ENCODE data around the gene SPI1.
A peak's percentile ranks its signal among the peaks of the same experiment; 100 is the strongest.

The SPI1 gene

DNA sequence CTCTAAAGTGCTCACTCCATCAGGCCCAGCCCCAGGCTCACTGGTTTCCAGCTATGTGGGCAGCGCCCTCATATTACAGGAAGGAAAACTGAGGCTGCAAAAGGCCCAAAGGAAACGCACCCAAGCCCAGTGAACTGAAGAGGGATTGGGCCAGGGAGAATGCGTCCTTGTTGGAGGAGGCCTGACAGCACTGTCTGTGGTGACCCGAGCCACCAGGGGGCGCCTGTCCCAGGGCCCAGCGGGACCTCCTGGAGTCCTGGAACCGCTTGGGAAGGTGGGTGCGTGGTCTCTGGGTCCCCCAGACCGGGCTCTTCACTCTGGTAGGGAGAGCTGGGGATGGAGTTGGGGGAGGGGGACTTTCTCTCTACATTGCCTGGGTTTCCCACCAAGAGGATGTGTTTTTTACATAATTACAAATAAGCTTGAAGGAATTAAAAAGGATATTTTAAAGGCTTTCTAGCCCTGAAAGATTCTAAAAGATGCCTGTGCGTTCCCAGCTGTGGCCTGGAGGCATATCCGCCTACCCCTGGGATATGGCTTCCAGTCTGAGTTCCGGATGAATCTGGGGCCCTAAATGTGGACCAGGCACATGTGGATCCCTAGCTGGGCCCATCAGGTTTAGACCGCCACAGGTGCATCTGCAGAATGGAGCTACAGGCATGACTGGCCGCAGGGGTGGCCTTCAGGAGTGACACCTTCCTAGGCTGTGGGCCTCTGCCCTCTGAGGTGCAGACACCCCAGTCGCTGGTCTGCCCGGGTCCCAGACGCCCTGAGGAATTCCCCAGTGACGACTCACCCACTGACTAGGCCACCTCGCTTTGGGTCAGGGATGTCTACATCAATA lies 4.2 kb downstream of the SPI1 start:
- WGBS, result 39% methylated on average over 18 of the region's 19 CpGs
- Histone ChIP-seq H3K14ac (ENCODE audit: low read length in 2 of 2) (no peak overlapping the region), H2AK5ac (ENCODE audit: low read length, severe bottlenecking) (no peak overlapping the region), H4K8ac (ENCODE audit: low read length) (peak overlapping the region; percentile 92), H3K36me3 (ENCODE audit: control insufficient read depth in 1 of 2, insufficient read depth in 2 of 2, low read depth in 1 of 2, low read length in 2 of 2) (no peaks in the 10 kb centered on the region), H3K18ac (ENCODE audit: low read depth in 1 of 2, low read length in 2 of 2) (no peak overlapping the region), H3K27ac (ENCODE audit: low read length, poor library complexity, severe bottlenecking) (no peak overlapping the region), H3K9ac (ENCODE audit: low read length) (no peak overlapping the region), H2BK120ac (ENCODE audit: low read depth, low read length) (no peak overlapping the region), H2BK5ac (ENCODE audit: low read depth, low read length, poor library complexity, severe bottlenecking) (no peak overlapping the region), H3K4me1 (ENCODE audit: control insufficient read depth, insufficient read depth, low read depth, low read length) (peaks cover 23% of the 10 kb centered on the region), H3K79me1 (replicated peaks; ENCODE audit: low read length, poor library complexity, severe bottlenecking) (no peaks in the 10 kb centered on the region), H3K9me3 (ENCODE audit: control insufficient read depth, low read length) (no peaks in the 10 kb centered on the region), H2AFZ (ENCODE audit: low read depth, low read length) (no peak overlapping the region), H2BK12ac (ENCODE audit: low read length in 2 of 2) (no peak overlapping the region), H3K4ac (ENCODE audit: low read depth in 1 of 2, low read length in 2 of 2) (no peak overlapping the region), H3K4me3 (ENCODE audit: insufficient read depth in 1 of 2, low read depth in 1 of 2, low read length in 2 of 2) (no peak overlapping the region), H2BK15ac (ENCODE audit: low read depth, poor library complexity, severe bottlenecking) (no peak overlapping the region), H3K4me2 (ENCODE audit: low read length, poor library complexity, severe bottlenecking) (no peak overlapping the region), H3K27me3 (ENCODE audit: control insufficient read depth in 1 of 2, insufficient read depth in 1 of 2, low read length in 2 of 2) (peaks cover 0 to 5% of the 10 kb centered on the region in 2 experiments), H3K23ac (ENCODE audit: low read length in 2 of 2) (no peak overlapping the region), H4K91ac (ENCODE audit: low read length) (no peak overlapping the region)
- DNase-seq, result peak; percentile 77

DNA sequence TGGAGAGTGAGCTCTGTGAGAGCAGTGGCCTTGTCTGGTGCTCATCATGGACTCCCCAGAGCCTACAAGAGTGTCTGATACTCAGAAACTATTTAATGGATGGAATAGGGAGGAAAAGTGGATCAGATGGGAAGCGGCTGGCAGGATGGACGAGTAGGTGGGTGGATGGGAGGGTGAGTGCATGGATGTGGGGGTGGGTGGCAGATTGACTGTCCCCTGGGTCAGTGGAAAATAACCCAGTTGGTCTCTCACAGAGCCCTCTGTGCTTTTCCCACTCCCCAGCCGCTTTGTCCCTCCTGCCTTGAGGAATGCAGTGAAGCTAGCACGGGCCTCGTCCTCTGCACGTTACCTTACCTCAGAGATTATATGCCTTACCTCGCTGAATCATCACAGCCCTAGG lies 5.9 kb downstream of the SPI1 start:
- no peaks in the 10 kb centered on the region for H3K36me3 ChIP-seq (ENCODE audit: control insufficient read depth in 1 of 2, insufficient read depth in 2 of 2, low read depth in 1 of 2, low read length in 2 of 2)
- WGBS, result 84% methylated on average over 6 of the region's 7 CpGs
- no peak overlapping the region for H3K4me2 ChIP-seq (ENCODE audit: low read length, poor library complexity, severe bottlenecking)

DNA sequence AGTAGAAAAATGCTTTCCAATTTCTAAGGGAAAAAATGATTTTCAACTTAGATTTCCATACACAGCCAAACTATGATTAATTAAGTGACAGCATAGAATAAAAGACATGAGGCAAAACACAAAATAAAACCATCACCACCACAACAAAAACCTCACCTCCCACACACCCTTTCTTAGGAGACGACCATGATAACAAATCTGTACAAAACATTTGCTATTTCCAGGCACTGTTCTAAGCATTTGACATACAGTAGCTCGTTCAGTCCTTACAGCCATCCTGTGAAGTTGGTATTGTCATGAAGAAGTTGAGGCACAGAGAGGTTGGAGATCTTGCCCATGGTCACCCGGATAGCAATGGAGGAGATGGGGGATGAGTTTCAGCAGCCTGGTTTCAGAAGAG lies 8.7 kb downstream of the SPI1 start:
- Histone ChIP-seq H3K79me1 (replicated peaks; ENCODE audit: low read length, poor library complexity, severe bottlenecking) (no peaks in the 10 kb centered on the region), H2BK120ac (ENCODE audit: low read depth, low read length) (no peak overlapping the region), H3K27ac (ENCODE audit: low read length, poor library complexity, severe bottlenecking) (no peak overlapping the region), H4K8ac (ENCODE audit: low read length) (no peak overlapping the region), H3K9ac (ENCODE audit: low read length) (peak overlapping the region; percentile 63), H4K91ac (ENCODE audit: low read length) (no peak overlapping the region), H3K27me3 (ENCODE audit: control insufficient read depth in 1 of 2, insufficient read depth in 1 of 2, low read length in 2 of 2) (peaks cover 7% of the 10 kb centered on the region in 2 experiments), H3K4me3 (ENCODE audit: insufficient read depth in 1 of 2, low read depth in 1 of 2, low read length in 2 of 2) (no peak overlapping the region), H3K36me3 (ENCODE audit: control insufficient read depth in 1 of 2, insufficient read depth in 2 of 2, low read depth in 1 of 2, low read length in 2 of 2) (no peaks in the 10 kb centered on the region), H3K4ac (ENCODE audit: low read depth in 1 of 2, low read length in 2 of 2) (no peak overlapping the region), H2AK5ac (ENCODE audit: low read length, severe bottlenecking) (no peak overlapping the region), H2BK12ac (ENCODE audit: low read length in 2 of 2) (no peak overlapping the region), H2BK5ac (ENCODE audit: low read depth, low read length, poor library complexity, severe bottlenecking) (no peak overlapping the region), H3K4me1 (ENCODE audit: control insufficient read depth, insufficient read depth, low read depth, low read length) (peaks cover 6% of the 10 kb centered on the region), H3K4me2 (ENCODE audit: low read length, poor library complexity, severe bottlenecking) (no peak overlapping the region), H2BK15ac (ENCODE audit: low read depth, poor library complexity, severe bottlenecking) (no peak overlapping the region), H3K18ac (ENCODE audit: low read depth in 1 of 2, low read length in 2 of 2) (no peak overlapping the region), H3K14ac (ENCODE audit: low read length in 2 of 2) (no peak overlapping the region), H3K23ac (ENCODE audit: low read length in 2 of 2) (no peak overlapping the region), H2AFZ (ENCODE audit: low read depth, low read length) (no peak overlapping the region), H3K9me3 (ENCODE audit: control insufficient read depth, low read length) (no peaks in the 10 kb centered on the region)
- 66% methylated on average over 3 of the region's 3 CpGs for WGBS
- no peak for DNase-seq

More for the DNA sequence above, 5.9 kb downstream of the SPI1 start:
- no peak overlapping the region for H2BK5ac ChIP-seq (ENCODE audit: low read depth, low read length, poor library complexity, severe bottlenecking)
- no peak overlapping the region for H2BK12ac ChIP-seq (ENCODE audit: low read length in 2 of 2)
- H4K91ac ChIP-seq (ENCODE audit: low read length), result no peak overlapping the region
- no peak overlapping the region for H2BK120ac ChIP-seq (ENCODE audit: low read depth, low read length)
- no peaks in the 10 kb centered on the region for H3K79me1 ChIP-seq (replicated peaks; ENCODE audit: low read length, poor library complexity, severe bottlenecking)
- no peak for DNase-seq
- H3K18ac ChIP-seq (ENCODE audit: low read depth in 1 of 2, low read length in 2 of 2), result no peak overlapping the region
- H3K27me3 ChIP-seq (ENCODE audit: control insufficient read depth in 1 of 2, insufficient read depth in 1 of 2, low read length in 2 of 2), result no peaks in the 10 kb centered on the region
- H3K9ac ChIP-seq (ENCODE audit: low read length), result no peak overlapping the region
- no peak overlapping the region for H3K27ac ChIP-seq (ENCODE audit: low read length, poor library complexity, severe bottlenecking)
- no peak overlapping the region for H2AK5ac ChIP-seq (ENCODE audit: low read length, severe bottlenecking)
- H3K23ac ChIP-seq (ENCODE audit: low read length in 2 of 2), result no peak overlapping the region
- no peaks in the 10 kb centered on the region for H3K9me3 ChIP-seq (ENCODE audit: control insufficient read depth, low read length)
- H2AFZ ChIP-seq (ENCODE audit: low read depth, low read length), result no peak overlapping the region
- no peak overlapping the region for H3K14ac ChIP-seq (ENCODE audit: low read length in 2 of 2)
- no peak overlapping the region for H3K4me3 ChIP-seq (ENCODE audit: insufficient read depth in 1 of 2, low read depth in 1 of 2, low read length in 2 of 2)
- H3K4me1 ChIP-seq (ENCODE audit: control insufficient read depth, insufficient read depth, low read depth, low read length), result peaks cover 23% of the 10 kb centered on the region
- no peak overlapping the region for H4K8ac ChIP-seq (ENCODE audit: low read length)
- no peak overlapping the region for H3K4ac ChIP-seq (ENCODE audit: low read depth in 1 of 2, low read length in 2 of 2)
- no peak overlapping the region for H2BK15ac ChIP-seq (ENCODE audit: low read depth, poor library complexity, severe bottlenecking)

DNA sequence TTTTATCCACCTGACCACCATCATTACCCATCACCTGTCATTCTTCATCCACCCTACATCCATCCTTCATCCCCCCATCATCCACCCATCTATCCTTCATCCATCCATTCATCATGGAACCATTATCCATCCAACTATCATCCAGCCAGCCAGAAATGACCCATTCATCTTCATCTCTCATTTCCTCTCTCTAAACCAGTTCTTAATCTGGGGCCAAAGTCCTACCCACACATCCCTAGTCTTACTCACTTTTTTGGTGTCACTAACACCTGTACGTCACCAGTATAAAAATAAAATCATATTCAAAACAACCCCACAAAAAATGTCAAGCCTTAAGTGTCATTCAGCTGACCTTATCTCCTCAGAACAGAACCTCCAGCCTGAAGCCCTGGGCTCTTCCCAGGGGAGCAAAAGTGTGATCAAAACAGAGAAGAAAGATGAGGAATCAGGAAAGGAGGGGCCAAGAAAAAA lies 12.3 kb downstream of the SPI1 start:
- 68% methylated on average over 1 of the region's 1 CpG for WGBS
- H2AFZ ChIP-seq (ENCODE audit: low read depth, low read length), result no peak overlapping the region

More for the DNA sequence above, 12.3 kb downstream of the SPI1 start:
- H3K4me1 ChIP-seq (ENCODE audit: control insufficient read depth, insufficient read depth, low read depth, low read length), result no peaks in the 10 kb centered on the region
- no peak overlapping the region for H4K91ac ChIP-seq (ENCODE audit: low read length)
- H3K36me3 ChIP-seq (ENCODE audit: control insufficient read depth in 1 of 2, insufficient read depth in 2 of 2, low read depth in 1 of 2, low read length in 2 of 2), result no peaks in the 10 kb centered on the region
- no peak overlapping the region for H2BK12ac ChIP-seq (ENCODE audit: low read length in 2 of 2)
- H4K8ac ChIP-seq (ENCODE audit: low read length), result no peak overlapping the region
- H3K4me2 ChIP-seq (ENCODE audit: low read length, poor library complexity, severe bottlenecking), result no peak overlapping the region
- H2BK120ac ChIP-seq (ENCODE audit: low read depth, low read length), result no peak overlapping the region
- H3K79me1 ChIP-seq (replicated peaks; ENCODE audit: low read length, poor library complexity, severe bottlenecking), result no peaks in the 10 kb centered on the region
- no peak overlapping the region for H3K4me3 ChIP-seq (ENCODE audit: insufficient read depth in 1 of 2, low read depth in 1 of 2, low read length in 2 of 2)
- H2AK5ac ChIP-seq (ENCODE audit: low read length, severe bottlenecking), result no peak overlapping the region
- H3K9me3 ChIP-seq (ENCODE audit: control insufficient read depth, low read length), result no peaks in the 10 kb centered on the region
- H3K9ac ChIP-seq (ENCODE audit: low read length), result no peak overlapping the region
- H3K23ac ChIP-seq (ENCODE audit: low read length in 2 of 2), result no peak overlapping the region
- H3K27ac ChIP-seq (ENCODE audit: low read length, poor library complexity, severe bottlenecking), result no peak overlapping the region
- H3K27me3 ChIP-seq (ENCODE audit: control insufficient read depth in 1 of 2, insufficient read depth in 1 of 2, low read length in 2 of 2), result peaks cover 11 to 13% of the 10 kb centered on the region in 2 experiments
- no peak overlapping the region for H2BK15ac ChIP-seq (ENCODE audit: low read depth, poor library complexity, severe bottlenecking)
- no peak for DNase-seq
- H3K14ac ChIP-seq (ENCODE audit: low read length in 2 of 2), result no peak overlapping the region
- no peak overlapping the region for H3K4ac ChIP-seq (ENCODE audit: low read depth in 1 of 2, low read length in 2 of 2)
- no peak overlapping the region for H2BK5ac ChIP-seq (ENCODE audit: low read depth, low read length, poor library complexity, severe bottlenecking)
- no peak overlapping the region for H3K18ac ChIP-seq (ENCODE audit: low read depth in 1 of 2, low read length in 2 of 2)
